GM12892 (cell line): ENCODE results near the gene CACNA1F. TPM values are rescaled to one million over a fixed set of nuclear protein-coding genes. Genes with fewer than 3 reads are reported as not detected.

Experiments used
- DNase-seq: peaks from one replicate; pipeline ENCODE4 v3.0.0; 2011; ENCODE audit not compliant: insufficient read length
- FAIRE-seq: peaks from 2 replicates; lab custom pipeline; 2011; peaks lifted over from hg19 to GRCh38; lab: Jason Lieb, UNC
- POLR2A ChIP-seq: IDR thresholded peaks from 2 replicates; pipeline ENCODE4 v1.6.1; 2011; ENCODE audit warnings: low read depth, low read length, control low read depth
- POLR2AphosphoS5 ChIP-seq: IDR thresholded peaks from 2 replicates; pipeline ENCODE4 v1.6.1; 2011; ENCODE audit warnings: low read depth, low read length, control low read depth
- TAF1 ChIP-seq: IDR thresholded peaks from 2 replicates; pipeline ENCODE4 v1.6.1; 2011; ENCODE audit warnings: low read depth, mild to moderate bottlenecking, control low read depth, low read length, borderline replicate concordance
- polyA plus RNA-seq: library from polyadenylated mRNA; unstranded; fragments of >200 nt; gene quantifications from one replicate; pipeline ENCODE4 v1.2.1, GENCODE V29; 2012; ENCODE audit warnings: missing spikeins, inconsistent platforms; ENCODE audit not compliant: missing spikeins

Gene CACNA1F
- 0.17 TPM for polyA plus RNA-seq

GRCh38 chrX:49233176-49233575 is at the start of gene CACNA1F:
CACNA1F (minus strand) TSS chrX:49233340; CDS start chrX:49233309, 31 bp downstream.
- TF ChIP-seq TAF1: no peak
- no peak for TF ChIP-seq POLR2A
- no peak for TF ChIP-seq POLR2AphosphoS5
- FAIRE-seq (no peak), DNase-seq (no peak)

- FAIRE-seq (no peak), DNase-seq (no peak)
- no peak for TF ChIP-seq POLR2A
- TF ChIP-seq TAF1: no peak
- no peak for TF ChIP-seq POLR2AphosphoS5
These were observed 49.5 kb upstream of the CACNA1F start for GRCh38 chrX:49282647-49283011.

GRCh38 chrX:49278081-49278480 is 44.9 kb upstream of the CACNA1F start:
- TF ChIP-seq TAF1 (no peak), POLR2AphosphoS5 (no peak), POLR2A (no peak)
- no peak for DNase-seq
- FAIRE-seq: no peak

GRCh38 chrX:49277535-49277830 is 44.3 kb upstream of the CACNA1F start:
- DNase-seq (no peak), FAIRE-seq (no peak)
- TF ChIP-seq POLR2A (no peak), TAF1 (no peak), POLR2AphosphoS5 (no peak)

- TF ChIP-seq POLR2AphosphoS5: no peak
- TF ChIP-seq POLR2A: no peak
- TF ChIP-seq TAF1: no peak
- FAIRE-seq: no peak
These were observed 43.8 kb upstream of the CACNA1F start for GRCh38 chrX:49276671-49277534.

GRCh38 chrX:49276207-49276606 is 43.1 kb upstream of the CACNA1F start:
- TF ChIP-seq TAF1 (no peak), POLR2A (no peak), POLR2AphosphoS5 (no peak)
- FAIRE-seq (no peak), DNase-seq (no peak)

More at GRCh38 chrX:49276671-49277534, 43.8 kb upstream of the CACNA1F start:
- no peak for DNase-seq

GRCh38 chrX:49273181-49273727 is 40.1 kb upstream of the CACNA1F start:
- DNase-seq (no peak), FAIRE-seq (no peak)

GRCh38 chrX:49272421-49272820 is 39.3 kb upstream of the CACNA1F start:
- TF ChIP-seq POLR2AphosphoS5 (0 out of 2 replicates have a peak, but pooled peaks have one; percentile 27), POLR2A (no peak)
- FAIRE-seq: no peak
- DNase-seq: no peak

More at GRCh38 chrX:49273181-49273727, 40.1 kb upstream of the CACNA1F start:
- TF ChIP-seq TAF1 (no peak), POLR2AphosphoS5 (no peak), POLR2A (no peak)

GRCh38 chrX:49271341-49271740 is 38.2 kb upstream of the CACNA1F start:
- TF ChIP-seq TAF1 (no peak), POLR2AphosphoS5 (no peak), POLR2A (no peak)
- DNase-seq: no peak
- FAIRE-seq: no peak

GRCh38 chrX:49270249-49270921 is 37.2 kb upstream of the CACNA1F start:
- DNase-seq: no peak
- no peak for FAIRE-seq
- TF ChIP-seq POLR2AphosphoS5 (no peak), POLR2A (no peak), TAF1 (no peak)

- TF ChIP-seq POLR2A (peak; percentile 44; the same call in 1 of the 2 replicates), POLR2AphosphoS5 (no peak), TAF1 (no peak)
- no peak for DNase-seq
- FAIRE-seq: no peak
These were observed 36.7 kb upstream of the CACNA1F start, which contains the start of gene PPP1R3F for GRCh38 chrX:49269767-49270248. PPP1R3F (plus strand) TSS chrX:49269793; CDS start chrX:49269870, 77 bp downstream.
